ENCODE results near the gene CNGA3.
A peak's percentile ranks its signal among the peaks of the same experiment; 100 is the strongest.
"Not testable (repeated sequence)": the region's sequence is repeated elsewhere in the genome, so short reads cannot be mapped to it uniquely, and the experiment has no call there.

CNGA3 gene

DNA sequence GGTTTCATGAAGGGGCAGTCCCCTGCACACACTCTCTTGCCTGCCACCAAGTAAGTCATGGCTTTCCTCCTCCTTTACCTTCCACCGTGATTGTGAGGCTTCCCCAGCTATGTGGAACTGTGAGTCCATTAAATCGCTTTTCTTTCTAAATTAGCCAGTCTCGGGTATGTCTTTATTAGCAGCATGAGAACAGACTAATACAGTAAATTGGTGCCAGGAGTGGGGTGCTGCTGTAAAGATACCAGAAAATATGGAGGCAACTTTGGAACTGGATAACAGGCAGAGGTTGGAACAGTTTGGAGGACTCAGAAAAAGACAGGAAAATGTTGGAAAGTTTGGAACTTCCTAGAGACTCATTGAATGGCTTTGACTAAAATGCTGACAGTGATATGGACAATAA is 26.1 kb upstream of the CNGA3 start:
- H3K4me3 ChIP-seq (ENCODE audit: low read depth, low read length); H3K9me3 ChIP-seq (ENCODE audit: control insufficient read depth, insufficient read depth, low read depth, low read length); POLR2A ChIA-PET; H3K4me1 ChIP-seq (ENCODE audit: control insufficient read depth, insufficient read depth, low read length); H3K27ac ChIP-seq (ENCODE audit: extremely low read depth, low read depth, low read length); H3K36me3 ChIP-seq (ENCODE audit: control insufficient read depth in 2 of 2, insufficient read depth in 1 of 2, low read length in 2 of 2); CTCF ChIA-PET: not testable (repeated sequence)
- peak; percentile 79 for TF ChIP-seq ZNF707 (tag by site-specific recombination; IDR thresholded peaks at IDR 0.05)

- Histone ChIP-seq H3K4me3 (ENCODE audit: low read depth, low read length) (no peak overlapping the region), H3K4me1 (ENCODE audit: control insufficient read depth, insufficient read depth, low read length) (no peaks in the 10 kb centered on the region), H3K9me3 (ENCODE audit: control insufficient read depth, insufficient read depth, low read depth, low read length) (no peaks in the 10 kb centered on the region), H3K36me3 (ENCODE audit: control insufficient read depth in 2 of 2, insufficient read depth in 1 of 2, low read length in 2 of 2) (no peaks in the 10 kb centered on the region), H3K27ac (ENCODE audit: extremely low read depth, low read depth, low read length) (no peak overlapping the region)
- TF ChIP-seq ZNF596 (tag by site-specific recombination; IDR thresholded peaks at IDR 0.05), result no peak
- CTCF ChIA-PET, result interaction anchor here (0.6 kb wide), 1 partner anchor 628 kb away, joined by 6 read pairs; no protein-coding TSS in a partner anchor
- POLR2A ChIA-PET, result no interaction called here
Measured at GRCh38 chr2:98324181-98324580, 22.1 kb upstream of the CNGA3 start.

DNA sequence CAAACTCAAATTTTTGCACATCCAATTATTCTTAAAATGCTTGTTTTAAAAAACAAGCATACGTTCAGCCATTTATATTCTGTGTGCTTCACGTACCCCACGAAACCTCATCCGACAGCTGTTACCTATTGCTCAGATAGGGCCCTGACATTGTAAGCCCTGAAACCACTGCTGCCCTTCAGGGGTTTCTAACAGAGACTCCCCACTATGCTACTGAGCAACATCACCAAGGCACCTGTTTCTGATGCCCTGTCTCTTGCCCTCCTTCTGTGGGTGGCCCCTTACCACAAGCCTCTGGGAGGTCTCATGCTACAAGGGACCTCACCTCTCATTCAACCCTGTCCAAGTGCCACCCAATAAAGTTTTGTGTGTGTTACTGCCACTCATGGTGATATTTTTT is 18.5 kb upstream of the CNGA3 start:
- TF ChIP-seq ZNF211 (tag by site-specific recombination; IDR thresholded peaks at IDR 0.05; ENCODE audit: low read depth), result no peak
- TF ChIP-seq ZNF416 (tag by site-specific recombination; IDR thresholded peaks at IDR 0.05), result no peak
- no peak for TF ChIP-seq SETDB1 (IDR thresholded peaks at IDR 0.05; ENCODE audit: insufficient read length, low read length)
- TF ChIP-seq ZNF19 (tag by site-specific recombination; IDR thresholded peaks at IDR 0.05; ENCODE audit: low read depth), result no peak
- TF ChIP-seq ZNF501 (tag by site-specific recombination; IDR thresholded peaks at IDR 0.05), result no peak
- TF ChIP-seq ZNF791 (tag by site-specific recombination; IDR thresholded peaks at IDR 0.05), result no peak
- TF ChIP-seq ZNF202 (tag by site-specific recombination; IDR thresholded peaks at IDR 0.05; ENCODE audit: borderline replicate concordance), result no peak
- TF ChIP-seq ZNF48 (tag by site-specific recombination; IDR thresholded peaks at IDR 0.05), result no peak
- no peak for TF ChIP-seq ZNF558 (tag by site-specific recombination; IDR thresholded peaks at IDR 0.05)
- TF ChIP-seq ZNF555 (tag by site-specific recombination; conservative IDR thresholded peaks at IDR 0.05), result no peak
- no peak for TF ChIP-seq ZNF792 (tag by site-specific recombination; IDR thresholded peaks at IDR 0.05)
- TF ChIP-seq KLF16 (tag by site-specific recombination; IDR thresholded peaks at IDR 0.05), result no peak
- TF ChIP-seq ZNF548 (tag by site-specific recombination; IDR thresholded peaks at IDR 0.05), result no peak
- no peak for TF ChIP-seq ZNF707 (tag by site-specific recombination; IDR thresholded peaks at IDR 0.05)
- no peak for TF ChIP-seq ZNF239 (tag by site-specific recombination; IDR thresholded peaks at IDR 0.05)
- no peak for TF ChIP-seq ZNF148 (tag by site-specific recombination; IDR thresholded peaks at IDR 0.05; ENCODE audit: borderline replicate concordance)
- TF ChIP-seq ZNF777 (tag by site-specific recombination; IDR thresholded peaks at IDR 0.05; ENCODE audit: borderline replicate concordance), result no peak
- TF ChIP-seq INSM2 (tag by site-specific recombination; IDR thresholded peaks at IDR 0.05), result no peak
- TF ChIP-seq, protein P1, sequence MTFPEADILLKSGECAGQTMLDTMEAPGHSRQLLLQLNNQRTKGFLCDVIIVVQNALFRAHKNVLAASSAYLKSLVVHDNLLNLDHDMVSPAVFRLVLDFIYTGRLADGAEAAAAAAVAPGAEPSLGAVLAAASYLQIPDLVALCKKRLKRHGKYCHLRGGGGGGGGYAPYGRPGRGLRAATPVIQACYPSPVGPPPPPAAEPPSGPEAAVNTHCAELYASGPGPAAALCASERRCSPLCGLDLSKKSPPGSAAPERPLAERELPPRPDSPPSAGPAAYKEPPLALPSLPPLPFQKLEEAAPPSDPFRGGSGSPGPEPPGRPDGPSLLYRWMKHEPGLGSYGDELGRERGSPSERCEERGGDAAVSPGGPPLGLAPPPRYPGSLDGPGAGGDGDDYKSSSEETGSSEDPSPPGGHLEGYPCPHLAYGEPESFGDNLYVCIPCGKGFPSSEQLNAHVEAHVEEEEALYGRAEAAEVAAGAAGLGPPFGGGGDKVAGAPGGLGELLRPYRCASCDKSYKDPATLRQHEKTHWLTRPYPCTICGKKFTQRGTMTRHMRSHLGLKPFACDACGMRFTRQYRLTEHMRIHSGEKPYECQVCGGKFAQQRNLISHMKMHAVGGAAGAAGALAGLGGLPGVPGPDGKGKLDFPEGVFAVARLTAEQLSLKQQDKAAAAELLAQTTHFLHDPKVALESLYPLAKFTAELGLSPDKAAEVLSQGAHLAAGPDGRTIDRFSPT (tag by site-specific recombination; IDR thresholded peaks at IDR 0.05), result no peak
- no peak for TF ChIP-seq GLIS1 (tag by site-specific recombination; IDR thresholded peaks at IDR 0.05)
- ChIA-PET POLR2A (no interaction called here), CTCF (no interaction called here)
- Histone ChIP-seq H3K4me1 (ENCODE audit: control insufficient read depth, insufficient read depth, low read length) (no peaks in the 10 kb centered on the region), H3K36me3 (ENCODE audit: control insufficient read depth in 2 of 2, insufficient read depth in 1 of 2, low read length in 2 of 2) (no peaks in the 10 kb centered on the region), H3K4me3 (ENCODE audit: low read depth, low read length) (no peak overlapping the region), H3K9me3 (ENCODE audit: control insufficient read depth, insufficient read depth, low read depth, low read length) (no peaks in the 10 kb centered on the region), H3K27ac (ENCODE audit: extremely low read depth, low read depth, low read length) (no peak overlapping the region)
